GF-D8 (cell line): ENCODE data around the gene AQP6.
A peak's percentile ranks its signal among the peaks of the same experiment; 100 is the strongest.
"Not testable (repeated sequence)": the region's sequence is repeated elsewhere in the genome, so short reads cannot be mapped to it uniquely, and the experiment has no call there.

Source experiments
- DNase-seq: peaks from one replicate; lab custom pipeline; 2025; lab: John Stamatoyannopoulos, UW

Gene AQP6

DNA sequence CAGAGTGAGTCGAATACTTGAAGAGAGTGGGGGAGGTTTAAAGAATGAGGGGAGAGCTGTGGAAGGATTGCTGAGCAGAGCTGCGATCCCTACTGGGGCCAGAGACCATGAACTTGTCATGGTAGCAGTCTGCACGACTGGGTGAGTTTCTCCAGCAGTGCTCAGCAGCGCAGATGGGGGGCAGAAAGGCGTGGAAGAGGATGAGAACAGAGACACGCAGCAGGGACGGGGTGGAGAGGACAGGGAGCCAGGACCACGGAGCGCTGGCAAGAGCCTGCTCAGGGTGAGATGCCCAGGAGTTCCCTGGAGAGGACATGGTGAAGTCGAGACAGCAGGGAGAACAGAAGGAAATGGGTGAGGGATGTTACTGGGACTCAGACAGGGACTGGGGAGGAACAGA is 2.1 kb upstream of the AQP6 start:
- DNase-seq = no peak

DNA sequence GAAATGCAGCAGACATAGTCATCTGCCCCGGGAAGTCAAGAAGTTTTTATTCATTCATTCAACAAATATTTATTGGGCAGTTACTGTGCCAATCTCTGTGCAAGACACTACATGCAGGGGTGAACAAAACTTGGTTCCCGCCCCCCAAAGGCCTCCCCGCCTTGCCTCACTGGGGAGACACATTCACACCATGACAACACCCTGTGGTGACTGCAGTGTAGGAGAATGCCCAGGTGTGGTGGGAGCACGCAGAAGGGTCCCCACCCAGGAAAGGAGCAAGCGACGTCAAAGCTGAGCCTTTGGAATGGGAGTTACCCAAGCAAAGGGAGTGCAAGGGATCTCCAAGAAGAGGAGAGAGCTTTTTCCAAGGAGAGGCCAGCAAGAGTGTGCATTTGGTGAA is 1.6 kb upstream of the AQP6 start:
- DNase-seq = no peak

DNA sequence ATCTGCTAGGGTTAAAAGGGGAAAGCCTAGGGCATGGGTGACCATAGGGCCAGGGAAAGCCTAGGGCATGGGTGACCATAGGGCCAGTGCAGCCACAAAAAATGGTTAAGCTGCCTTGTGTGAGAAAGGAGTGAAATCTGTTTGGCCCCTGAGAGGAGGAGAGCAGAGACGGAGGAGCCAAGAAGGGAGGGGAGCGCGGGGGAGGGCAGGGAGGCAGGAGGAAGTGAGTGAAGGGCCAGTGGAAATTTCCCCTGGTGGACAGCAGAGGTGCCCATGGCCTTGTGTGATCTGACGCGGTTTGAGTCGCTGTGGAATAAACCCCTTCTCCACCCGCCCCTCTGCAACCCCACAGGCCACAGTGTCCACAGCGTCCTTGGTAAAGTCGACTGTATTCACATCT is 618 bp upstream of the AQP6 start:
- no peak for DNase-seq

DNA sequence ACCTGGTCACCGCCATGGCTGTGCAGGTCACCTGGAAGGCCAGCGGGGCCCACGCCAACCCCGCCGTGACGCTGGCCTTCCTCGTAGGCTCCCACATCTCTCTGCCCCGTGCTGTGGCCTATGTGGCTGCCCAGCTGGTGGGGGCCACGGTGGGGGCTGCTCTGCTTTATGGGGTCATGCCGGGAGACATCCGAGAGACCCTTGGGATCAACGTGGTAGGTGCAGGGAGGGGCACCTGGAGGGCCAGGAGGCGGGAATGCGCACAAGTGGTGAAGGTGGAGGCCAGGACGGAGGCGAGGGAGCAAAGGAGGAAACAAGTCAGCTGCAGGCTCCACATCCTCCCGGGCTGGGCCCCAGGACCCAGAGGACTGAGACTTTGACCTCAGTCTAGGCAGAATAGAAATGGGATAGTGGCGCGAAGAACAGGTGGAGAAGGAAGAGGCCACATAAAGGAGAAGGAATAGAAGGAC is 649 bp downstream of the AQP6 start:
- DNase-seq = no peak

DNA sequence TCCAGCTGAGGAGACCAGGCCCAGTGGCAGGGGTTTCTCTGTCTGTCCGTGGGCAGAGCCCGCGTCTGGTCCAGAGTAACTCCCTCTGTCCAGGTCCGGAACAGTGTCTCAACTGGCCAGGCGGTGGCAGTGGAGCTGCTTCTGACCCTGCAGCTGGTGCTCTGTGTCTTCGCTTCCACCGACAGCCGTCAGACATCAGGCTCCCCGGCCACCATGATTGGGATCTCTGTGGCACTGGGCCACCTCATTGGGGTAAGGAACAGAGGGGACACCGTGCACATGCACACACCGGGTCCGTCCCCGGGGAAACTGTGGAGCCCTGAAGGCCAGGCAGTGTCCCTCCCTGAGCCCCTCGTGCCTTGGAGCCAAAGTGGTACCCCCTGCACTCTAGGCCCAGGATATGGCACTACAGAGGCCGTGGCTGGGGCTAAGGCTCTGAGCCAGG is 1.5 kb downstream of the AQP6 start:
- DNase-seq = no peak

DNA sequence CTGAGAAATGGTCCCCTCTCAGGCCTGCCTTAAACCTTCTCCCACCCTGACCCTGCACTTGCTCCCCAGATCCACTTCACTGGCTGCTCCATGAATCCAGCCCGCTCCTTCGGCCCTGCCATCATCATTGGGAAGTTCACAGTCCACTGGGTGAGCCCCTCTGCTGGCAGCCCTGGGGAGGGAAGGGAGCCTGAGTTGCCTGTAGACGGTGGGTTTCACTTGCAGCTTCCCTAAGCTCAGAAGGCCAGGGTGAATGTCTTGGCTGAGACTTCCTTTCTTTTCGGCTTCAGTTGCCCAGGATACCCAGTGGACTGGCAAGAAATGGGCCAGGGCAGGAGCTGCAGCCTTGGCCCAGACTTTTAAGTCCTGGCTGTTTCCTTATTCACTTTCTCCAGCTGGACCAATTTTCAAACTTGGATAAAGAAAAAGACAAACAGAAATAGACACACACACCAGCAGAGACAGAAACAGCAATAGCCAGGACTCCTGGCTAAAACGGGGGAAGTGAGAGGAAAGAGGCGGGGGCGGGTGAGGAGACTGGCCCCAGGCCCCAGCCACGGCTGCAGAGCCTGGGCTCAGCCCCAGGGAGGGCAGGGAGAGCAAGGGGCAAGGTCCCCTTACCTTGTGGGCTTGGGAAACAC is 2.0 kb downstream of the AQP6 start:
- DNase-seq = no peak

DNA sequence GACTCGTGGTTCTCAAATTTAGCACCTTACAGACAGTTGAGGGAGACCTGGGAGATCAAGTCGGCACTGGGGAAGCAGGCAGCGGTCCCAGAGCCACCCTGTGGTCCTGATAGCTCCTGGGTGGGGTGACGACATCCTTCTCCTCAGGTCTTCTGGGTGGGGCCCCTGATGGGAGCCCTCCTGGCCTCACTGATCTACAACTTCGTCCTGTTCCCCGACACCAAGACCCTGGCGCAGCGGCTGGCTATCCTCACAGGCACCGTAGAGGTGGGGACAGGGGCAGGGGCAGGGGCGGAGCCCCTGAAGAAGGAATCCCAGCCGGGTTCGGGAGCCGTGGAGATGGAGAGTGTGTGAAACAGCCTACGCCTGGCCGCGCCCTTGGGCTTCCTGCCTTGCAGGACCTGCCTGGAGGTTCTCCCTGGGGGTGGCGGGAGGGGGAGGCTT is 2.6 kb downstream of the AQP6 start:
- DNase-seq = no peak

DNA sequence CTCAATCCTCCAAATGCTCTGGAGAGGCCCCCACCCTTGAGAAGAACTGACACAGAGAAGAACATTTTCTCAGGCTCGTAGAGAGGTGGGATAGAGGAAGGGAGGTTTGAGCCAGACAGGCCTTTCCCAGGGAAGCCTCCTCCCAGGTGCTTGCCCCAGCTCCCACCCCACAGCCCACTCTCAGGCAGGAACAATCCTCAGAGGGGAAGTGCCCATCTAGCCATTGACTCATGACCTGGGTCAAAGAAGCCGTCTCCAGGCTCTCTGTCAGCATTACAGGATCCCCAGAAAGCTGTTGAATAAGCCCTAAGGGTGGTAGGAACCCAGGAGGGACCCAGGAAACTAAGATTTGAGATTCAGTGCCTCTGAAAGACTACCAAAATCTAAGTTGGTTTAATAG is 3.8 kb downstream of the AQP6 start:
- no peak for DNase-seq

DNA sequence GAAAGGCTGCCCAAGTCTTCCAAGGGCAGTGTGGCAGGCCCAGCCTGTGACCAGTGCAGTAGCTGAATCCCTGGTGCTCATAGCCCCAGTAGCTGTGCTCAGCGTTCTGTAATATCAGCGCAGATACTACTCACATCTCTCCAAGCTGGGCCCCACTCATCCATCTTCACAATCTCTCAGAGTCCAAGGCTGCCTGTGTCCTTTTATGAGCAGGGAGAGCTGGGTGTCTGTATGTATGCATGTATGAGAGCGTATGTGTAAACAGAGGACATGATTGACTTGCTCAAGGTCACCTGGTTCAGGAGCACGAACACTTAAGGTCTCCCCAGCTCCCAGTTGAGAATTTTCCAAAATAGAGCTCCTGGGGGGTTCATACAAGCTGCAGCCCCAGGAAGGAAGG is 5.4 kb downstream of the AQP6 start:
- DNase-seq = no peak

DNA sequence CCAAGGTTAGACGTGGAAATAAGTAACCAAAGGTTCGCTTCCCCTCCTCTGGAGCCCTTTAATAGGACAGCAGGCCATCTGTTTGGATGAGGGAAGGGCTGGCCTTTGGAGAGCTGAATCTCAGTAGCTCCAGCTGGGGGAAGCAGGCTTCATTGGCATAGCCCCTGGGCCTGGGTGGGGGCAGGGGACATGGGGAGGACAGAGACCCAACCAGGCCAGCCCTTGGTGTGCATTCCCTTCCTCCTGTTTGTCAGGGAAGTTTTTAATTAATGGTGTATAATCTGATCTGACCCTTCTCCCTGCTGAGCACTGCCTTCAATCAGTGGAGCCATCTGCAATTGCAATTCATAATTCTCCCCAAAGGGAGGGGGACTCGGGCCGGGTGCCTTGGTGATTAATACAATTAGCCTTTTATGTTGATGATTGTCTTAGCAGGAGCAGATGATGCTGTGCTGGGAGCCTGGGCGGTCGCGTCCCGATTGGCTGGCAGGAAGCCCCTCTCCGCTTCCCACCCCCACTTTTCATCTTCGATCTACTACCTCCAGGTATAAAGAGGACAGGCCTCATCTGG is 6.4 kb downstream of the AQP6 start:
- DNase-seq = no peak

DNA sequence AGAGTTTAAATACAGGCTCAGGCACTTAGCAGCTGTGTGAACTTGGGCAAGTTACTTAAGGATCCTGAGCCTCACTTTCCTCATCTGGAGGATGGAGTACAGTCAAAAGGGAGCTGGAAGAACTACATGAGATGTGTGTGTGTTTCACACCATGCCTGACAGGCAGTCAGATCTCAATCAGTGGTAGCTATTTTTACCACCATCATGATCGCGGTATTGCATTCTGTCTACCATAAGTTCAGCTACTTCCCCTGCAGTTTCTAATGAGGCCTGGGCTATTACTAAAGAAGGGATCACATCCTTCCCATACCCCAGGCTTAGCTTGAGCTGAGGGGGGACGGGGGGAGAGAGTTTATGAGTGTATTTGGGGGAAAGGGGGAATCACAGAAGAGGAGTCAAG is 7.0 kb downstream of the AQP6 start:
- no peak for DNase-seq

DNA sequence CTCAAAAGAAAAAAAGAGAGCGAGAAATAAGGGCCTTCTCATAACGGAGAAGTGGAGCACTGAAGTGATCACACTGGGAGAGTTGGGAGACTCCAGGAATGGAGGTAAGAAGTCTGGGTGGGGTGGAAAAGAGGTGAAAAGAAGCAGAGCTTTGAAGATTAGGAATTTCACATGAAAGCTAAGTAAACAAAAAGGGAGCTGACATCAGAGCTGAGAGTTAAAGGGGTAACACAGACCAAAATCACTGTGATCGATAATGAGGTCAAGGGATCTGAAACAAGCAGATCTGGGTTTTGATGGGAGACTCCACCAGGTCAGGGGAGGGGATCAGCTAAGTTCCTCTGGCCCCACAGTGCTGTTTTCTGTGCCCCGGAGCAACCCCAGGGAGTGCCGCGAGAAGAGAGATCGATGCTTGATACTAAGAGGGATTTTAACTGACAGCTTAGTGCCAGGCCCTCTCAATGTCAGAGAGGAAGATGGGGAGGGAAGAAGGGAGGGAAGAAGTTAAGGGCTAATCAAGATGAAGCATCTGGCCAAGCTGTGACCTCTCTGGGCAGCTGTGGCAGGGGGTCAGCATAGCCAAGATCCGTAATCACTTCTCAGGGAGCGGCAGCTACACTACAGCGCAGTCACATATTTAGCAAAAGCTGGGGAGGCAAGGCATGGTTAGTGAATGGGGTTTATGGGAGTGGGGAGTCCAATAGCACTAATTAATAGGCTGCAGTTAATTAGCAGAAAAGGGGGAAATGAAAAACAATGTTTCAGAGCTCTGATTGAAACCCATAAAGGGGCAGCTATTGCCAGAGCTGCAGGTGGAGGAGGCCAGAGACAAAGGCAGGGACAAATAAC is 8.0 kb downstream of the AQP6 start:
- DNase-seq = no peak

DNA sequence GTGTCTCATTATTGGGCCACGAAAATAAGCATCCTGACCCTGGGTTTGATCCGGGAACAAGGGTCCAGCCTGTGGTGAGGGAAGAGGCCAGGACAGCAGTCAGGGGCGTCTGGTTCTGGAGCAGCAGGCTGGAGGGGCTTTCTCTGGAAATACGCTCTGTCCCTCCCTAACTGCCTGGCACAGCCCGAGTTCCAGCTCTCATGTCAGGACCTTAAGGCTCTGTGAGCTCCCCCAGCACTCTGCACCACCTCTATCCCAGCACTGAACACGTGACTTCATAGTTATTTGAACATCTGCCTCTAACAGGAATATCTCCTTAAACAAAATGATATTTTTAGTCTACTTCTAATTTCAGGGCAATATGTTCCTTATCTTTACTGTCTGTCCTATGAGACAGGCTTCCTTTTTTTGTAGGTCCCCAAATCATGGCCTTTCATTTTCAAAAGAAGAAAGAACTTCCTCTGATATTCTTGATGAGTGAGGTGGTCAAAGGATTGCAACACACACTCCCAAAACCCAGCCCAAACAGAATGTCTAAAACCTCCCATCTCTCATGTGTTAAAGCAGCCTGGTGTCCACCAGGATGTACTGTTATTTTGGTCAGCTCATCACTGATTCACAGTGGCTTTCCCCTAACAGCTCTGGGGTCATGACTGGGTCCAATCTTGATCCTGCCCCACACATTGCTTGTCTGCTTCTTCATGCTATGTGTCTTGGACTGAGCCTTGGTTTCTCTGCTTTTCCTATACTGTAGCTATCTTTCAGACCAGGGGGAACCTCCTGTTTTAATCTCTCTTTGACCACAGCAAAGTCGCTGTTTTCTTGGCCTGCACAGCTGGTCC is 9.7 kb downstream of the AQP6 start:
- no peak for DNase-seq

DNA sequence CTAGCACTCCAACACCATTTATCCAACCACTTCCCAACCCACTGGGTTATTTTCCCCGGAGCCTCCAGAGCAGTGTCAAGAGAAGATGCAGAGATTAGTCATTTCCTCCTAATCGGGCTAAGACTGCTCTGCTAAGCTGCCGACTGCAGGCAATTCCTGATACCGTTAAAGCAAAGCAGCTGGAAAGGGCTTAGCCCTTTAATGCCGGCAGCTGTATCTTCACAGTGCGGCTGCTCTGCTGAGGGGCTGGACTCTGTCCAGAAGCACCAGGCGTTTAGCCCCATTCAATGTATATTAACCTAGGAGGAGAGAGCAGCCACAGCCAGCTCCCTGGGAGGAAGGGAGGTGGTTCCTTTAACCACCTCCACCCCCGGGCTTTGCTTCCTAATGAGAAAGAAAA is 11.1 kb downstream of the AQP6 start:
- DNase-seq = no peak

DNA sequence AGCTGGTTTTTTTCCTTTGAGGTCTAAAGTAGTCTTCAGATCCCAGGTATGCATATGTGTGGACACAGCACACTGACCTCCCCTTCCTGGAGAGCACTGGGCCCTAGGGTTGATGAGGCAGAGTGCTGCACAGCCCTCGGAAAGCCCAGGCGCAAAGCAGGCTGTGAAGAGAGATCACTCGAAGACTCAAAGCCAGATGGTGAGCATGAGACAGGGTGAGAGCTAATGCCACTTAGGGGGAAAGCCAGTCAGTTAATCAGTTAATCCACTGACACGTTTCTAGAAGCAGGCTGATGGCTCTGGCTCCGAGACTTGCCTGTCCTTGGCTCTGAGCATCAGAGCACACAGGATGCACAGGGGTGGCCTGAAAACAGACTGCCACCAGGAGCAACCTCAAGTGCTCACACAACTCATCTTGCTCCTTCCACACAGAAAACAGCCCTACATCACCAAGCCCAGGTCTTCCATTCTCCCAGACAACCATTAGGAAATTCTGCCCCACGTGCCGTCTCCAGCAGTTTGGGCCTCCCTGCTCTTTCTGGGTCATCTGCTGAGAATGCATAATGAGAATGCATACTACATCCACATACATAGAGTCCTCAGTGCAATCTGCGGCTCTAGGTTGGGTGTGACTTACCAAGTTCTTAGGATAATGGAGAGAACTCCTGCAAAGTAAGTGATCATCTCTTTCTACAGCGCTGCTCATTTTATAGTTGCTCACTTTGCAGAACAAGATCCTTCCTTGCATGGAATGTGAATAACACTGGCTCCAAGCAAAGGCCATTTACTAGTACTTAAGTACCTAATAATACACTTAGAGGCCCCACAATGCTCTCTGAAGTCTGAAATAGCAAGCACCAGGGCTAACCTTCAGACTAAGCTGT is 12.0 kb downstream of the AQP6 start:
- no peak for DNase-seq

DNA sequence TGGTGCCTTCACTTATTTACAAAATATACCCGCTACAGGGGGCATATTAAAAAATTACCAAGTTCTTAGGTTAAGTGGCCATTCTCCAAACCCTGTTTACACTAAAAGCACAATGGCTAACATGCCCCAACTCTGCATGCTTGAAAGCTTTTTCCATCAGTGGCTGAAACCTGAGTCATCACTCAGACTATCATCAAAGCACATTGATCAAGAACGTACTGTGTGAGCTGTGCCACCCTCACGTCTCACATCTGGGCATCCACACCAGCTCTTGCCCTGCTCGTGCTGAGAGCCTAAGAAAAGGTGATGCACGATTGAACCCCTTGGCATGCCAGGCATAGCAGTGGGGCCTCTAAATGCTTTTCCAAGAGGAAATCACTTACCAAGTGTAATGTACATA is 13.2 kb downstream of the AQP6 start:
- no peak for DNase-seq

DNA sequence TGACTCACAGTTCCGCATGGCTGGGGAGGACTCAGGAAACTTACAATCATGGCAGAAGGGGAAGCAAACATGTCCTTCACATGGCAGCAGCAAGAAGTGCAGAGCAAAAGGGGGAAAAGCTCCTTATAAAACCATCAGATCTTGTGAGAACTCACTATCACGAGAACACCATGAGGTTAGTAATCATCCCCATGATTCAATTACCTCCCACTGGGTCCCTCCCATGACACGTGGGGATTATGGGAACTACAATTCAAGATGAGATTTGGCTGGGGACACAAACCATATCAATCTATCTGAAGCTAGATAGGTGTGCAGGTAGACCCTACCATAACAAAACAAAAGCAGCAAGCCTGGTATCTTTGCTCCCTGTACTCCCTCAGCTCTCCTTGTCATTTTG is 13.7 kb downstream of the AQP6 start:
- not testable (repeated sequence) for DNase-seq

DNA sequence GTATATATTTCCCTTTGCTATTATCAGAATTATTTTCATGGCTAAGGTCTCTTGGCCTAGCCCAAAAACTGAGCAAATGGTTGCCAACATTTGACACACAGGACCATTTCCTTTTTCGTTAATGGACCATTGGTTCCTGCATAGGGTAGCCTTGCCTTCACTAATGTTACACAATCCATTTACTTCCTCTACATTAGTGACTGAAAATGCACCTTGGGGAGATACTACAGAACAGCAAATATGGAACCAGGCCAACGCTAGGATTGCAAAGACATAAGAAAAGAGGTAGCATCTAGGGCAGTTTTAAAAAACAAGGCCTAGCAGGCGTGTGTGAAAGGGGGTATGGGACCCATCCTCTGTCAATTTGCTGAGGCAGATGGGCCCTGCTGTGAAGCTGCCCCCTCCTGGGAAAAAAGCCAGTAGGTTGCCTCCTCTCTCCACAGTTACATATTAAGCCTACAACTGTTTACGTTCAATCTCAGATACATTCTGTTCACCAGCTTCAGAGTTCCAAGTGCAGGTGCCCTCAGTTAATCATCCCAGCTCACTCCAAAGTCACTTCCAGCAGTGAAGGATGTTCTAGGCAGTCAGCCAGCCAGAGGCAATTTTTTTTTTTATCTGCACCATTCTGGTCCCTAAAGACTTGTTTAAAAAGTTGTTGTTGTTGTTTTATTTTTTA is 15.0 kb downstream of the AQP6 start:
- peak; percentile 47 for DNase-seq

DNA sequence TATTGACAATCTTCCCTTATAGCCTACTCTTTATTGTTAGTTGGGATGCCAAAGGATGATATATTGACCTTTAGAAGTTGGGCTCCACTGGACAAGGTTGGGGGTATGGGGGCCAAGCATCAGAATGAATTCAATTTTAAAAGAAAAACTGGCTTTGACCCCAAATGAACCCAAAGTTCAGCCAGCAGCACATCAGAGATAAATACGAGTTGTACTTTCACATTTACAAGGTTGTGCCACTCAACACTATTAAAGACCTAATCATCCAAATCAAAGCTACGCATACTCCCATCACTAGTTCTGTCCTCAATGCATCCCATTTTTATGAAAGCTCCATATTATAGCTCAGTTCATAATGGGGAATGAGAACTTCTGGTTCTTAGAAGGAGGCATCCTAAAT is 16.7 kb downstream of the AQP6 start:
- DNase-seq = not testable (repeated sequence)

DNA sequence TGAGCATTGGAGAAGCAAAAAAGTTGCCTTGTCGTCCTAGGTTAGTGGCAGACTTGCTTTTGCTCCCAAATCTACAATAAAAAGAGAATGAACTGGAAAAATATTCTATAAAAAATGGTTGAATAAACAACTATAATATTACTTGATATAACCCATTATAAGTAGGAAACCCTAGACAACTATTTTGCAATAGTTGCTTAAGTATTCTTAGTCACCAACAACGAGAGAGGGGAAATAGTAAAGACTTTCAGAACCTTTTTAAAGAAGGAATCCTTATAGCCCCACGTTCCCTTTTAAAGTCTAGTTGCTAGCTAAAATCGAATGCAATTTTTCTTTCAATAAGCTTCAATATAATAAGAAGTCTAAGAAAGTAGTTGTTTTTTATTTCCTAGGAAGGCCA is 17.5 kb downstream of the AQP6 start:
- no peak for DNase-seq

DNA sequence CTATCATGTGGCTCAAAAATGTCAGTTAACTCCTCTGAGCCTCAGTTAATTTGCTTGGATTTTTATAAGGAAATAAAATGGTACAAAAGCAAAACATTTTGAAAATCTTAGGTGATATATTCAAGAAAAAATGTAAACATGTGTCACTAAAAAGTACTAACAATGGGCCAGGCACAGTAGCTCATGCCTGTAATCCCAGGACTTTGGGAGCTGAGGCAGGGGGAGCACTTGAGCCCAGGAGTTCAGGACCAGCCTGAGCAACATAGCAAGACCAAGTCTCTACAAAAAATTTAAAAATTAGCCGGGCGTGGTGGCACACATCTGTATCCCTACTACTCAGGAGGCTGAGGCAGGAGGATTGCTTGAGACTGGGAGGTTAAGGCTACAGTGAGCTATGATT is 25.7 kb downstream of the AQP6 start:
- no peak for DNase-seq
